Tibial artery (tissue), 4 donors: ENCODE results near the gene INIP.

Experiments
- DNase-seq, 2 donors: peaks; one replicate each; pipeline ENCODE4 v3.0.0-alpha.2; 2019
- H3K27ac ChIP-seq, 2 donors: fragments of 200-600 bp; sonication (generic) in 1 of 2; 1 replicate in 1 of 2; 2 replicates in 1 of 2; pipeline ENCODE4 v1.5.1; 2018 to 2019; ENCODE audit warnings: mild to moderate bottlenecking in 1 of 2
- H3K27me3 ChIP-seq, 2 donors: fragments of 200-600 bp; sonication (generic) in 1 of 2; one replicate each; pipeline versions ENCODE4 v1.5.1 to v1.6.0; 2016 to 2019
- H3K36me3 ChIP-seq, 3 donors: fragments of 200-600 bp; sonication (generic) in 2 of 3; one replicate each; pipeline ENCODE4 v1.5.1; 2016 to 2019; ENCODE audit warnings: mild to moderate bottlenecking in 2 of 3
- H3K4me1 ChIP-seq, 4 donors: fragments of 200-600 bp; sonication (generic) in 2 of 4; 1 replicate in 3 of 4; 2 replicates in 1 of 4; pipeline ENCODE4 v1.5.1; 2016 to 2019
- H3K4me3 ChIP-seq, 2 donors: fragments of 200-600 bp; sonication (generic) in 1 of 2; 1 replicate in 1 of 2; 2 replicates in 1 of 2; pipeline ENCODE4 v1.5.1; 2018 to 2019; ENCODE audit warnings: mild to moderate bottlenecking in 2 of 2
- H3K9me3 ChIP-seq, 3 donors: fragments of 200-600 bp; sonication (generic) in 1 of 3; one replicate each; pipeline ENCODE4 v1.5.1; 2016 to 2019
- intact Hi-C: fragments of 100-400 bp; cut with DNase I; formaldehyde crosslinking; loops from one replicate; pipeline ENCODE4 v1.15.0; 2023; ENCODE audit warnings: low total_unique reads
- TF ChIP-seq, protein P1 (sequence below), 2 experiments: fragments of 200-600 bp in 1 of 2; fragments of 450-650 bp in 1 of 2; IDR thresholded peaks; one replicate each; pipeline ENCODE4 v1.5.1; 2017 to 2019; ENCODE audit warnings: antibody characterized with exemption in 2 of 2, mild to moderate bottlenecking in 1 of 2, moderate library complexity in 1 of 2

Gene INIP

DNA sequence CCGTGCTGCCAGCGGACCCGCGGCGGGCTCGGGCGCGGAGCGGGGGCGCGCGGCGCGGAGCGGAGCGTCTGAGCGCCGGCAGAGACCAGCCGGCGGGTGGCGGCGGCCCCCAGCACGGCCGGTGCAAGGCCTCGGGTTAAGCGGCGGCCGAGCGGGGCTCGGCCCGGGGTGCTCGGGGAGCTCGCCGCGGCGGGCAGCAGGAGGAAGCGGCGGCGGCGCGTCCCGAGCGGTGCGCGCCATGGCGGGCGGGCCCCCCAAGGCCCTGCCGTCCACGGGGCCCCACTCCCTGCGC, 32.8 kb upstream of the INIP start:
- intact Hi-C loops, result no loop called here
- Histone ChIP-seq H3K4me1 (peaks cover 0 to 53% (median 39%) of the 10 kb centered on the region in 4 donors), H3K36me3 (no peaks in the 10 kb centered on the region), H3K27ac (peak overlapping the region; percentile 83 to 92), H3K4me3 (peak overlapping the region; percentile 94 to 97), H3K9me3 (no peaks in the 10 kb centered on the region), H3K27me3 (no peaks in the 10 kb centered on the region)
- no peak for DNase-seq
- TF ChIP-seq, protein P1, sequence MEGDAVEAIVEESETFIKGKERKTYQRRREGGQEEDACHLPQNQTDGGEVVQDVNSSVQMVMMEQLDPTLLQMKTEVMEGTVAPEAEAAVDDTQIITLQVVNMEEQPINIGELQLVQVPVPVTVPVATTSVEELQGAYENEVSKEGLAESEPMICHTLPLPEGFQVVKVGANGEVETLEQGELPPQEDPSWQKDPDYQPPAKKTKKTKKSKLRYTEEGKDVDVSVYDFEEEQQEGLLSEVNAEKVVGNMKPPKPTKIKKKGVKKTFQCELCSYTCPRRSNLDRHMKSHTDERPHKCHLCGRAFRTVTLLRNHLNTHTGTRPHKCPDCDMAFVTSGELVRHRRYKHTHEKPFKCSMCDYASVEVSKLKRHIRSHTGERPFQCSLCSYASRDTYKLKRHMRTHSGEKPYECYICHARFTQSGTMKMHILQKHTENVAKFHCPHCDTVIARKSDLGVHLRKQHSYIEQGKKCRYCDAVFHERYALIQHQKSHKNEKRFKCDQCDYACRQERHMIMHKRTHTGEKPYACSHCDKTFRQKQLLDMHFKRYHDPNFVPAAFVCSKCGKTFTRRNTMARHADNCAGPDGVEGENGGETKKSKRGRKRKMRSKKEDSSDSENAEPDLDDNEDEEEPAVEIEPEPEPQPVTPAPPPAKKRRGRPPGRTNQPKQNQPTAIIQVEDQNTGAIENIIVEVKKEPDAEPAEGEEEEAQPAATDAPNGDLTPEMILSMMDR (IDR thresholded peaks at IDR 0.05), result no peak

DNA sequence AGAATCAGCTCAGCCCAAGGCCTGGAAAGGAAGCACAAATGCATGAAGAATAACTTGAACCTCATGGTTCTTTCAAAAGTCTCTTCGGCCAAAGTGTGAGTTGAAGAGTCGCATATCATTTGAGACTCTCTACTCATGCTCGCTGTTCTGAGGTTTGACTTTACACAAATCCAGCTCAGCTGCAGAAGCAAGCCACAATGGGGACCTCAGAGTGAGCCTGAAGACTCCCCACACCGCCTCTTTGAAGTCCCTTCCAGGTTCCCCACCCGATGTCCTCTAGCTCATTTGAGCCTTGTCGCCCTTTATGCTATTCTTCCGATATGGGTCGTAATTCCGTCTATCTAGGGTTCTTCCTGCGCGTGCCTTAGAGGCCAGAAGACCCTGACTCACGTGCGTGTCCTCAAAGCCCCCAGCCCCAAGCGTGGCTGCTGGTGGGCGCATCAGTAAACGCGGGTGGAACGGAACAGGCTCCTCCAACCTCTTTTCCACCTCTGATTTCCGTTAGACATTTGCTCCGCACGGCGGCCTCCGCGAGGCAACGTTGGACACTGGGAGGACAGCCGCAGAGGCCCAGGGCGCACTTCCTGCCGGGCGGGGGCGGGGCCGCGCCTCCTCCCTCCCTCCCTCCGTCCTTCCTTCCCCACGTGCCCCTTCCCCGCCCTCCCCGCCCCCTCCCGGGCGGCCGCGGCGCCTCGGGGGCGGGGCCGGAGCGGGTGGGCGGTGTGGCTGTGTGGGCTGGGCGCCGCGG, 32.3 kb upstream of the INIP start, which contains the start of gene SNX30:
SNX30 (plus strand) TSS at position 745 of the 748 bp plus-strand sequence. CDS start 242 bp downstream, outside the sequence.
- intact Hi-C loops, result no loop called here

DNA sequence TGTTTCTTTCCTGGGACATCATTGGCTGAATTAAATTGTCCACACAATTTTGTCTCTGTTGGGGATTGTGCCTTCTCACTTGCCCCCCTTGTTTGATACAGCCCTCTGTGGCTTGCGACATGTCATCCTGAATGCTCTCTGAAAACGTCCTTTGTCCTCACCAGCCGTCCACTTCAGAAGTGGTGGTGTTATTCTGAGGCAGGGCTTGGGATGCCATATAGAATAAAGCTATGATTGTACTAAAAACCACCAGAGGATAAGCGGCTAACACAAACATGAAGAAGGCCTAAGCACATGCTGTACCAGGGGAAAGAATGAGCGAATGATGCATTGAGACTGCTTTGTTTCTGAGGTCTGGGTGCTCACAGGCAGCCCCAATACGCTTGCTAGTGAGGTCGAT, 29.2 kb upstream of the INIP start:
- Histone ChIP-seq H3K4me1 (peaks cover 0 to 17% (median 11%) of the 10 kb centered on the region in 4 donors), H3K9me3 (no peaks in the 10 kb centered on the region), H3K27me3 (no peaks in the 10 kb centered on the region), H3K27ac (no peak overlapping the region), H3K4me3 (no peak overlapping the region), H3K36me3 (no peaks in the 10 kb centered on the region)
- DNase-seq, result no peak
- TF ChIP-seq, protein P1 (IDR thresholded peaks at IDR 0.05), result no peak
- intact Hi-C loops, result no loop called here

More for the DNA sequence above, 32.3 kb upstream of the INIP start, which contains the start of gene SNX30:
- H3K4me3 ChIP-seq, result peak within 1 kb of the TSS; percentile 94 to 97
- H3K27ac ChIP-seq, result peak within 1 kb of the TSS; percentile 86 to 92
- H3K9me3 ChIP-seq, result no peaks in the 10 kb centered on the region
- TF ChIP-seq, protein P1 (IDR thresholded peaks at IDR 0.05), result peak in 1 of 2 experiments; percentile 12
- peak; percentile 87 to 95 for DNase-seq
- H3K27me3 ChIP-seq, result no peaks in the 10 kb centered on the region
- H3K4me1 ChIP-seq, result peaks cover 0 to 48% (median 34%) of the 10 kb centered on the region in 4 donors
- no peaks in the 10 kb centered on the region for H3K36me3 ChIP-seq

DNA sequence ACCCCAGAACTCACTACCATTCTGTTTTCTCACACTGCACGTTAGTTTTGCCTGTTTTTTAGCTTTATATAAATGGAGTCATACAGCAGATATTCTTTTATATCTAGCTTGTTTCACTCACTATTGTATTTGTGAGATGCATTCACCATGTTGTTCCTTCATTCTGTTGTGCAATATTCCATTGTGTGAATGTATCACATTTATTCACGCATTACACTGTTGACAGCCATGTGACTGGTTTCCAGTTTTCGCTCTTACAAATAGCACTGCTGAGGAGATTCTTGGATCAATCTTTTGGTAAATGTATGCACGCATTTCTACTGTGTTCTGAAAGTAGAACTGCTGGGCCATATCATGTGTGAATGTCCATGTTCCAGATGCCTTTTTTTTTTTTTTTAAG, 26.3 kb upstream of the INIP start:
- Histone ChIP-seq H3K4me3 (no peak overlapping the region), H3K27me3 (no peaks in the 10 kb centered on the region), H3K36me3 (no peaks in the 10 kb centered on the region), H3K9me3 (no peaks in the 10 kb centered on the region), H3K4me1 (no peaks in the 10 kb centered on the region), H3K27ac (no peak overlapping the region)
- TF ChIP-seq, protein P1 (IDR thresholded peaks at IDR 0.05), result no peak
- DNase-seq, result no peak
- intact Hi-C loops, result no loop called here

DNA sequence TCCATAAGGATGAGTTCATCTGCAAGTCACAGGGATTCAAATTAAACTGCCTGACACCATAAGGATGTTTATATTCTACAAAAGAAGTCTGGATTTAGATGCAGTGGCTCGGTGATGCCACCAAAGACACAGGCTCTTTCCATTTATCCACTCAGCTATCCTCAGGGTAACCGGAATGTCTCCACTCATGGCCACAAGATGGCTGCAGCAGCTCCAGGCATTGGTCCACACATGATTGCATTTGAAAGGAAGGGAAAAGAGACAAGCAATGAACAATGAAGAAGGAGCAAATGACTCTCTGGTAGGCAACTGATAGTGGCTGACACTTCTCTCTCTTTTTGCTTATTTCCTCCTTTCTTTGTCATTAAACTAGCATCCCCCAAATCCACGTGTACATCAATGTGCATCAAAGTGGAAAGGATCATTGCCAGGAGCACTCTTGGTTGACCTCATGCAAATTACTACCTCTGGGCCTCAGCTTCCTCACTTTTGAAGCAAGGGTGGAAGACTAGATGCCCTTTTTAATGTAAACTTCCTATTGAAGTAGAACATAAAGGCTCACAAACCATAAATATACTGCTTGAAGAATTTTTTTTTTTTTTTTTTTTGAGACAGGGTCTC, 25.4 kb upstream of the INIP start:
- intact Hi-C loops, result no loop called here
- Histone ChIP-seq H3K27ac (no peak overlapping the region), H3K4me1 (no peaks in the 10 kb centered on the region), H3K9me3 (no peaks in the 10 kb centered on the region), H3K27me3 (no peaks in the 10 kb centered on the region), H3K36me3 (no peaks in the 10 kb centered on the region), H3K4me3 (no peak overlapping the region)
- DNase-seq, result no peak
- TF ChIP-seq, protein P1 (IDR thresholded peaks at IDR 0.05), result no peak
